OCI-LY7 (cell line): Measurements from ENCODE around the gene PARN.

ENCODE experiments used
- EZH2phosphoT487 ChIP-seq: fragments of 200-600 bp; sonication (generic); IDR thresholded peaks from 2 replicates; pipeline ENCODE4 v1.6.1; 2018; ENCODE audit warnings: low read depth, borderline replicate concordance, mild to moderate bottlenecking, mixed run types, antibody characterized with exemption, low read length, moderate library complexity, mixed read lengths
- TF ChIP-seq, protein P1 (sequence below): fragments of 200-600 bp; sonication (generic); conservative IDR thresholded peaks from 2 replicates; pipeline ENCODE4 v1.5.1; 2014; ENCODE audit warnings: mild to moderate bottlenecking, antibody characterized with exemption, low read length, moderate library complexity, mixed read lengths

GRCh38 chr16:14485121-14485551 is 144.9 kb downstream of the PARN start:
- TF ChIP-seq, protein P1, sequence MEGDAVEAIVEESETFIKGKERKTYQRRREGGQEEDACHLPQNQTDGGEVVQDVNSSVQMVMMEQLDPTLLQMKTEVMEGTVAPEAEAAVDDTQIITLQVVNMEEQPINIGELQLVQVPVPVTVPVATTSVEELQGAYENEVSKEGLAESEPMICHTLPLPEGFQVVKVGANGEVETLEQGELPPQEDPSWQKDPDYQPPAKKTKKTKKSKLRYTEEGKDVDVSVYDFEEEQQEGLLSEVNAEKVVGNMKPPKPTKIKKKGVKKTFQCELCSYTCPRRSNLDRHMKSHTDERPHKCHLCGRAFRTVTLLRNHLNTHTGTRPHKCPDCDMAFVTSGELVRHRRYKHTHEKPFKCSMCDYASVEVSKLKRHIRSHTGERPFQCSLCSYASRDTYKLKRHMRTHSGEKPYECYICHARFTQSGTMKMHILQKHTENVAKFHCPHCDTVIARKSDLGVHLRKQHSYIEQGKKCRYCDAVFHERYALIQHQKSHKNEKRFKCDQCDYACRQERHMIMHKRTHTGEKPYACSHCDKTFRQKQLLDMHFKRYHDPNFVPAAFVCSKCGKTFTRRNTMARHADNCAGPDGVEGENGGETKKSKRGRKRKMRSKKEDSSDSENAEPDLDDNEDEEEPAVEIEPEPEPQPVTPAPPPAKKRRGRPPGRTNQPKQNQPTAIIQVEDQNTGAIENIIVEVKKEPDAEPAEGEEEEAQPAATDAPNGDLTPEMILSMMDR = no peak
- no peak for TF ChIP-seq EZH2phosphoT487
